Mammary epithelial cell (primary cell): Measurements from ENCODE around the gene RAB8B.

Experiments
- CTCF ChIP-seq, 2 donors: IDR thresholded peaks in 1 of 2; conservative IDR thresholded peaks in 1 of 2; 2 replicates each; pipeline ENCODE4 v1.5.1; 2011 to 2012; ENCODE audit warnings: inconsistent platforms in 2 of 2, low read length in 2 of 2, mild to moderate bottlenecking in 2 of 2, control low read depth in 1 of 2, low read depth in 1 of 2; ENCODE audit not compliant: insufficient read depth in 1 of 2; ENCODE audit errors: extremely low read depth in 1 of 2
- EZH2 ChIP-seq: IDR thresholded peaks from 2 replicates; pipeline ENCODE4 v1.6.1; 2012; ENCODE audit warnings: low read length, inconsistent platforms, borderline replicate concordance

- TF ChIP-seq CTCF (conservative IDR thresholded peaks at IDR 0.05 in 1 of 2, IDR thresholded peaks at IDR 0.05 in 1 of 2; ENCODE audit: extremely low read depth in 1 of 2, insufficient read depth in 1 of 2, low read depth in 1 of 2, low read length in 2 of 2): no peak
- no peak for TF ChIP-seq EZH2
Observed at GRCh38 chr15:63195569-63196015, 6.2 kb downstream of the RAB8B start.
